ENCODE measurements around the gene FBXW7. TPM values are rescaled to one million over a fixed set of nuclear protein-coding genes. Genes with fewer than 3 reads are reported as not detected.

FBXW7 gene
- total and polyA plus RNA-seq, 2 experiments from 2014 or later = 16.2 to 43.5 TPM

- DNase-seq (ENCODE audit: low spot score) = no peak
- Histone ChIP-seq H3K9me2 (replicated peaks; ENCODE audit: insufficient read depth) (no peaks in the 10 kb centered on the region), H2AFZ (no peak overlapping the region), H3K79me2 (peaks cover 6% of the 10 kb centered on the region), H3K36me3 (replicated peaks; ENCODE audit: insufficient read depth, low read depth) (no peaks in the 10 kb centered on the region), H3K4me3 (no peak overlapping the region), H3K27ac (no peak overlapping the region), H3K4me2 (no peak overlapping the region), H4K20me1 (ENCODE audit: insufficient read depth, poor library complexity, severe bottlenecking) (no peaks in the 10 kb centered on the region), H3K27me3 (no peaks in the 10 kb centered on the region), H3K9me3 (ENCODE audit: low read depth) (no peaks in the 10 kb centered on the region), H3K4me1 (ENCODE audit: insufficient read depth) (no peaks in the 10 kb centered on the region)
- TF ChIP-seq CTCF (IDR thresholded peaks at IDR 0.05; ENCODE audit: poor library complexity) (no peak), EZH2phosphoT487 (IDR thresholded peaks at IDR 0.05; ENCODE audit: low read depth, severe bottlenecking, unreplicated experiment) (no peak), EZH2 (IDR thresholded peaks at IDR 0.05; ENCODE audit: borderline replicate concordance) (no peak)
- 74% methylated on average over 8 of the region's 8 CpGs for WGBS (ENCODE audit: low lambda C conversion rate, missing lambda C conversion rate)
Measured at GRCh38 chr4:152369203-152369901, 166.5 kb downstream of the FBXW7 start.

GRCh38 chr4:152368001-152368400 is 167.9 kb downstream of the FBXW7 start:
- no peak for DNase-seq (ENCODE audit: low spot score)
- no peaks in the 10 kb centered on the region for H3K9me3 ChIP-seq (ENCODE audit: low read depth)
- TF ChIP-seq EZH2phosphoT487 (IDR thresholded peaks at IDR 0.05; ENCODE audit: low read depth, severe bottlenecking, unreplicated experiment) (no peak), CTCF (IDR thresholded peaks at IDR 0.05; ENCODE audit: poor library complexity) (no peak), EZH2 (IDR thresholded peaks at IDR 0.05; ENCODE audit: borderline replicate concordance) (no peak)
- H3K27me3 ChIP-seq = no peaks in the 10 kb centered on the region
- no peaks in the 10 kb centered on the region for H3K4me1 ChIP-seq (ENCODE audit: insufficient read depth)
- H3K9me2 ChIP-seq (replicated peaks; ENCODE audit: insufficient read depth) = no peaks in the 10 kb centered on the region
- H3K36me3 ChIP-seq (replicated peaks; ENCODE audit: insufficient read depth, low read depth) = no peaks in the 10 kb centered on the region
- H3K4me3 ChIP-seq = no peak overlapping the region
- no peaks in the 10 kb centered on the region for H4K20me1 ChIP-seq (ENCODE audit: insufficient read depth, poor library complexity, severe bottlenecking)
- WGBS (ENCODE audit: low lambda C conversion rate, missing lambda C conversion rate) = 84% methylated on average over 3 of the region's 3 CpGs
- H3K27ac ChIP-seq = no peak overlapping the region
- H3K79me2 ChIP-seq = peaks cover 3% of the 10 kb centered on the region
- H2AFZ ChIP-seq = no peak overlapping the region
- no peak overlapping the region for H3K4me2 ChIP-seq

- H3K9me3 ChIP-seq (ENCODE audit: low read depth) = no peaks in the 10 kb centered on the region
- no peak for DNase-seq (ENCODE audit: low spot score)
- WGBS (ENCODE audit: low lambda C conversion rate, missing lambda C conversion rate) = 95% methylated on average over 3 of the region's 3 CpGs
Measured at GRCh38 chr4:152364883-152365282, 171.0 kb downstream of the FBXW7 start.

More at GRCh38 chr4:152364883-152365282, 171.0 kb downstream of the FBXW7 start:
- TF ChIP-seq EZH2phosphoT487 (IDR thresholded peaks at IDR 0.05; ENCODE audit: low read depth, severe bottlenecking, unreplicated experiment) (no peak), CTCF (IDR thresholded peaks at IDR 0.05; ENCODE audit: poor library complexity) (no peak)
- H3K4me1 ChIP-seq (ENCODE audit: insufficient read depth) = no peaks in the 10 kb centered on the region
- peaks cover 3% of the 10 kb centered on the region for H3K79me2 ChIP-seq
- H2AFZ ChIP-seq = no peak overlapping the region
- H3K4me3 ChIP-seq = no peak overlapping the region
- H4K20me1 ChIP-seq (ENCODE audit: insufficient read depth, poor library complexity, severe bottlenecking) = no peaks in the 10 kb centered on the region
- no peak overlapping the region for H3K4me2 ChIP-seq
- no peaks in the 10 kb centered on the region for H3K27me3 ChIP-seq
- H3K9me2 ChIP-seq (replicated peaks; ENCODE audit: insufficient read depth) = no peaks in the 10 kb centered on the region
- no peaks in the 10 kb centered on the region for H3K36me3 ChIP-seq (replicated peaks; ENCODE audit: insufficient read depth, low read depth)
- H3K27ac ChIP-seq = no peak overlapping the region

Data from hepatocyte (in vitro differentiated cells).